Colonic mucosa (tissue), 4 donors: Measurements from ENCODE around the gene PIAS4. TPM values are rescaled to one million over a fixed set of nuclear protein-coding genes. Genes with fewer than 3 reads are reported as not detected.

Source experiments
- DNase-seq: peaks from one replicate; pipeline ENCODE4 v3.0.0-alpha.2; 2020
- H3K27ac ChIP-seq: fragments of 200-600 bp; one replicate; pipeline ENCODE4 v1.8.0; 2021
- H3K27me3 ChIP-seq: fragments of 200-600 bp; one replicate; pipeline ENCODE4 v1.8.0; 2021
- H3K36me3 ChIP-seq: fragments of 200-600 bp; one replicate; pipeline ENCODE4 v1.8.0; 2021
- H3K4me1 ChIP-seq: fragments of 200-600 bp; one replicate; pipeline ENCODE4 v1.8.0; 2021; ENCODE audit warnings: mild to moderate bottlenecking
- H3K4me3 ChIP-seq: fragments of 200-600 bp; one replicate; pipeline ENCODE4 v1.8.0; 2021
- H3K9ac ChIP-seq, 2 donors: one replicate each; pipeline ENCODE4 v1.7.0; 2013; ENCODE audit warnings: control low read depth in 2 of 2, low read depth in 2 of 2, low read length in 2 of 2
- H3K9me3 ChIP-seq: fragments of 200-600 bp; one replicate; pipeline ENCODE4 v1.8.0; 2021
- CTCF ChIP-seq: fragments of 200-600 bp; IDR thresholded peaks from one replicate; pipeline ENCODE4 v1.8.0; 2022; ENCODE audit warnings: antibody characterized with exemption, mild to moderate bottlenecking
- intact Hi-C: fragments of 100-400 bp; cut with DNase I; formaldehyde crosslinking; loops from one replicate; pipeline ENCODE4 v1.14.1; 2022
- total RNA-seq, 2 donors: library from RNA; stranded (reverse); fragmentation: NEBNext Ultra II Directional in 1 of 2; extraction: Animal tissue kit (Norgen Biotek cat#: 25700) in 1 of 2; gene quantifications; one replicate each; pipeline ENCODE4 v1.2.1, GENCODE V29; 2021
- donor health status: healthy.
- donor health status: DM: no; HTN: no; CAD: no.
- donor health status: DM: no; HTN: no; CAD: no.

PIAS4 gene
- total RNA-seq, 2 donors from 2014 or later: 29.9 to 31.5 TPM

GRCh38 chr19:4051175-4052101 lies 43.9 kb downstream of the PIAS4 start:
- Histone ChIP-seq H3K9ac (peak overlapping the region; percentile 50 to 85), H3K4me1 (peaks cover 28% of the 10 kb centered on the region), H3K27ac (peak overlapping the region; percentile 91), H3K36me3 (peaks cover 13% of the 10 kb centered on the region), H3K27me3 (no peaks in the 10 kb centered on the region), H3K9me3 (no peaks in the 10 kb centered on the region), H3K4me3 (peak overlapping the region; percentile 17)
- TF ChIP-seq CTCF: no peak
- intact Hi-C loops: no loop called here
- DNase-seq: peak; percentile 33

GRCh38 chr19:4052114-4052992 lies 44.8 kb downstream of the PIAS4 start:
- no peak for TF ChIP-seq CTCF
- H3K4me1 ChIP-seq: peaks cover 28% of the 10 kb centered on the region
- DNase-seq: peak; percentile 90
- H3K9ac ChIP-seq: peak overlapping the region; percentile 50 to 91
- H3K4me3 ChIP-seq: peak overlapping the region; percentile 17
- intact Hi-C loops: no loop called here
- H3K9me3 ChIP-seq: no peaks in the 10 kb centered on the region
- peak overlapping the region; percentile 91 for H3K27ac ChIP-seq
- no peaks in the 10 kb centered on the region for H3K27me3 ChIP-seq
- peaks cover 13% of the 10 kb centered on the region for H3K36me3 ChIP-seq

- Histone ChIP-seq H3K9me3 (no peaks in the 10 kb centered on the region), H3K27ac (peak overlapping the region; percentile 91), H3K4me1 (peaks cover 32% of the 10 kb centered on the region), H3K9ac (peak overlapping the region; percentile 40 to 91), H3K27me3 (no peaks in the 10 kb centered on the region), H3K4me3 (peak overlapping the region; percentile 17), H3K36me3 (peaks cover 13% of the 10 kb centered on the region)
- DNase-seq: peak; percentile 81
- intact Hi-C loops: no loop called here
- no peak for TF ChIP-seq CTCF
Measured at GRCh38 chr19:4052993-4053422, 45.5 kb downstream of the PIAS4 start.

GRCh38 chr19:4053423-4054324 lies 46.1 kb downstream of the PIAS4 start:
- Histone ChIP-seq H3K9ac (peak overlapping the region; percentile 40 to 91), H3K27ac (peak overlapping the region; percentile 67), H3K9me3 (no peaks in the 10 kb centered on the region), H3K27me3 (no peaks in the 10 kb centered on the region), H3K36me3 (peaks cover 13% of the 10 kb centered on the region), H3K4me1 (peaks cover 39% of the 10 kb centered on the region), H3K4me3 (no peak overlapping the region)
- TF ChIP-seq CTCF: no peak
- intact Hi-C loops: no loop called here
- peak; percentile 64 for DNase-seq
